Measurements from ENCODE around the gene KRTAP5-3. TPM values are rescaled to one million over a fixed set of nuclear protein-coding genes. Genes with fewer than 3 reads are reported as not detected.

Gene KRTAP5-3
- total and polyA plus RNA-seq, 7 donors = not detected

DNA sequence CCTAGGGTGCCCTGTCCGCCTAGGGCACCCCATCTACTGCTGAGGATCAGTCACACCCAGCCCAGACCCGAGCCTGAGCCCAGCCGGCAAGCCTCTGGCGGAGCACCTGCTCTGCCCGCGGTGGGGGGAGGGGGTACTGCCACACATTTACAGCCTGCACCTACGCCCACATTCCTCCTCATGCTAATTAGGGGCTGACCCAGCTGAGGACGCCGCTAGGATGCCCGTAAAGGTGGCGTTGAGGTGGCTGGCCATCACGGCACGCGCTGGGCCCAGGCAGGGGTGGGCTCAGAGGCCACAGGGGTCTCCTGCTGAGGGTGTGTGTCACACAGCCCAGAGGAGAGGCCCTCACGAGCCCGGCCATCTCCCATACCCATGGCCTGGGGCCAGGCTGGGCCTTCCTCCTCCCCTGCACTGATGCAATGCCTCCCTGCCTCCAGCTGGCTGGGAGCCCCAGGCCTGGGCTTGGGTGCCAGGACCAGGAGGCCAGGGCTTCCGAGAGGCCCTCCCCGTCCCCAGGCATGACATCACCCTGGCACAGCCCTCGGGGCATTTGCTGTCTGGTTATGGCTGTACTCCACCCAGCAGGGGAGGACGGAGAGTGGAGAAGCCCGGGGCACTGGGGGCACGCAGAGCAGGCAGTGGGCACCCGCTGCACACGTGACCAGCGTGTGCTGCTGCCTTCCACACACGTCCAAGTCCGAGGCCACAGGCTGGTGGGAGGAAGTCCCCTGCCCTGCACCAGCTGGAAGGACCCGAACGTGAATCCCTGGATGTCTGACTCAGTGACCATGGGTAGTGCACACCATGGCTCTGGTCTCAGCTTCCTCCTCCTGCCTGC lies 48.9 kb downstream of the KRTAP5-3 start:
- Histone ChIP-seq H3K36me3 (ENCODE audit: insufficient read depth in 1 of 2, low read depth in 1 of 2) (peaks cover 0 to 48% of the 10 kb centered on the region in 2 donors), H3K4me3 (peak overlapping the region; percentile 42), H3K27ac (peak overlapping the region; percentile 89), H3K9me3 (no peaks in the 10 kb centered on the region), H3K27me3 (ENCODE audit: insufficient read depth in 3 of 3, low read length in 2 of 3) (no peaks in the 10 kb centered on the region), H3K4me1 (peaks cover 40% of the 10 kb centered on the region)
- DNase-seq (peak; percentile 94 to 97), ATAC-seq (peak; percentile 90 to 92 (median 92))
- intact Hi-C loops (cut with DNase I) = no loop called here
- WGBS, 3 donors = 19 to 35% (median 22%) methylated on average over 26 to 29 of the region's 29 CpGs
- TF ChIP-seq, protein P1, sequence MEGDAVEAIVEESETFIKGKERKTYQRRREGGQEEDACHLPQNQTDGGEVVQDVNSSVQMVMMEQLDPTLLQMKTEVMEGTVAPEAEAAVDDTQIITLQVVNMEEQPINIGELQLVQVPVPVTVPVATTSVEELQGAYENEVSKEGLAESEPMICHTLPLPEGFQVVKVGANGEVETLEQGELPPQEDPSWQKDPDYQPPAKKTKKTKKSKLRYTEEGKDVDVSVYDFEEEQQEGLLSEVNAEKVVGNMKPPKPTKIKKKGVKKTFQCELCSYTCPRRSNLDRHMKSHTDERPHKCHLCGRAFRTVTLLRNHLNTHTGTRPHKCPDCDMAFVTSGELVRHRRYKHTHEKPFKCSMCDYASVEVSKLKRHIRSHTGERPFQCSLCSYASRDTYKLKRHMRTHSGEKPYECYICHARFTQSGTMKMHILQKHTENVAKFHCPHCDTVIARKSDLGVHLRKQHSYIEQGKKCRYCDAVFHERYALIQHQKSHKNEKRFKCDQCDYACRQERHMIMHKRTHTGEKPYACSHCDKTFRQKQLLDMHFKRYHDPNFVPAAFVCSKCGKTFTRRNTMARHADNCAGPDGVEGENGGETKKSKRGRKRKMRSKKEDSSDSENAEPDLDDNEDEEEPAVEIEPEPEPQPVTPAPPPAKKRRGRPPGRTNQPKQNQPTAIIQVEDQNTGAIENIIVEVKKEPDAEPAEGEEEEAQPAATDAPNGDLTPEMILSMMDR (IDR thresholded peaks at IDR 0.05) = no peak

- H3K9me3 ChIP-seq = no peaks in the 10 kb centered on the region
- intact Hi-C loops (cut with DNase I) = no loop called here
- peaks cover 38% of the 10 kb centered on the region for H3K4me1 ChIP-seq
- no peaks in the 10 kb centered on the region for H3K27me3 ChIP-seq (ENCODE audit: insufficient read depth in 3 of 3, low read length in 2 of 3)
- ATAC-seq (no peak), DNase-seq (no peak)
- peaks cover 0 to 44% of the 10 kb centered on the region in 2 donors for H3K36me3 ChIP-seq (ENCODE audit: insufficient read depth in 1 of 2, low read depth in 1 of 2)
- peak overlapping the region; percentile 89 for H3K27ac ChIP-seq
- WGBS, 3 donors = 48 to 53% (median 49%) methylated on average over 11 to 12 of the region's 12 CpGs
- TF ChIP-seq, protein P1 (IDR thresholded peaks at IDR 0.05) = no peak
- H3K4me3 ChIP-seq = peak overlapping the region; percentile 42
These were observed 49.5 kb downstream of the KRTAP5-3 start for GRCh38 chr11:1558775-1559110.

DNA sequence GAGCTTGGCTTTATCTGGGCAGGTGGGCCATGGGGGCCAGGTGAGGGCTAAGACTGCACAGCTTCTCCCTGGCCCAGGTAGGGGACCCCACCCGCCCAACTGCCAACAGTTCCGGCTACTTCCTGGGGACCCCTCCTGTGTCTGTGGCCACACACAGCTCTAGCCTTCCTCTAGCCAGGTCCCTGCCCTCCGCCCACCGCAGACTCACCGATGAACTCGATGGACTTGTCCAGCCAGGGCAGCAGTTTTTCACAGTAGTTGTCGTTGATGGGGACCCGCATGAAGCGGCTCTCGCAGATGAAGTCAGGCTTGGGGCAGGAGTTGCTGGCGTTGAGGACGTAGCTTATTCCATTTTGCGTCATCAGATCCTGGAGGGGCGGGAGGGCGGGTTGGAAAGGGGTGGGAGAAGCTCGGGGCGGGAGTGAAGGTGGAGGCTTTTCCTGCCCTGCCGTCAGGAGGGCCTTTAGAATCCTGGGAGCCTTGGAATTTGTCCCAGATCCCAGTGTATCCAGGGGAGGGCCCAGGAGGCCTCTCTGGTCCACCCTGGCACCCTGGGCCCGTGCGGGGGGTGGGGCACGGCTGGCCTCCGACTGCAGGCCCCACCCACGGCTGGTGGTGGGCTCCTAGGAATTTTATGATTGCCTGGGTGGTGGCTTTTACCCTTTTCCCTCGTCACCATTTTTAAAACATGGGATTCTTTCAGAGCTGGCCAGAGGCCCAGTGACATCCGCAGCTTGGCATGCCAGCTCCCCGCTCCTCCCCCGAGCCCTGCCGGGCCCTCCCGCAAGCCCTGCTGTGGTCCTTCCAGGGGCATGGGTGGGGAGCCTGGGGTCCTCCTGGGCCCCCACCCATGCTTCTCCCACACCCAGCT lies 50.1 kb downstream of the KRTAP5-3 start:
- Histone ChIP-seq H3K4me3 (peak overlapping the region; percentile 36), H3K9me3 (no peaks in the 10 kb centered on the region), H3K27ac (peak overlapping the region; percentile 89), H3K36me3 (ENCODE audit: insufficient read depth in 1 of 2, low read depth in 1 of 2) (peaks cover 0 to 38% of the 10 kb centered on the region in 2 donors), H3K27me3 (ENCODE audit: insufficient read depth in 3 of 3, low read length in 2 of 3) (no peaks in the 10 kb centered on the region), H3K4me1 (peaks cover 41% of the 10 kb centered on the region)
- peak; percentile 64 to 65 for DNase-seq
- ATAC-seq = no peak
- TF ChIP-seq, protein P1 (IDR thresholded peaks at IDR 0.05) = no peak
- intact Hi-C loops (cut with DNase I) = no loop called here
- 51 to 63% (median 55%) methylated on average over 29 of the region's 29 CpGs for WGBS, 3 donors

Other genes starting within 250 kb of the KRTAP5-3 start
- gene BRSK2, start 218.5 kb downstream of the KRTAP5-3 start, total RNA-seq = under 1 TPM; 0.19 to 0.47 (median 0.29) TPM
- gene BRSK2, start 218.5 kb downstream of the KRTAP5-3 start, polyA plus RNA-seq = under 1 TPM; 0.26 to 0.78 (median 0.44) TPM
- gene MOB2, start 121.7 kb downstream of the KRTAP5-3 start, total RNA-seq = 10 to 100 TPM; 44.5 to 58.7 (median 52.4) TPM
- gene MOB2, start 121.7 kb downstream of the KRTAP5-3 start, polyA plus RNA-seq = 10 to 100 TPM; 52.6 to 75.1 (median 74.2) TPM
- gene DUSP8, start 36.2 kb downstream of the KRTAP5-3 start, total RNA-seq = 10 to 100 TPM in 3 of 4 donors, 1 to 10 TPM in 1; 9.9 to 15.2 (median 14.0) TPM
- gene DUSP8, start 36.2 kb downstream of the KRTAP5-3 start, polyA plus RNA-seq = 1 to 10 TPM; 1.0 to 4.4 (median 3.5) TPM
- gene KRTAP5-1, start 23.2 kb downstream of the KRTAP5-3 start, total RNA-seq = not detected
- gene KRTAP5-1, start 23.2 kb downstream of the KRTAP5-3 start, polyA plus RNA-seq = not detected
- not detected for gene KRTAP5-2, start 10.2 kb downstream of the KRTAP5-3 start, total RNA-seq
- gene KRTAP5-2, start 10.2 kb downstream of the KRTAP5-3 start, polyA plus RNA-seq = not detected
- gene KRTAP5-4, start 13.7 kb upstream of the KRTAP5-3 start, total RNA-seq = not detected
- gene KRTAP5-4, start 13.7 kb upstream of the KRTAP5-3 start, polyA plus RNA-seq = not detected
- not detected for gene KRTAP5-5, start 21.3 kb upstream of the KRTAP5-3 start, total RNA-seq
- gene KRTAP5-5, start 21.3 kb upstream of the KRTAP5-3 start, polyA plus RNA-seq = not detected
- not detected for gene KRTAP5-6, start 88.7 kb upstream of the KRTAP5-3 start, total RNA-seq
- not detected for gene KRTAP5-6, start 88.7 kb upstream of the KRTAP5-3 start, polyA plus RNA-seq
- 1 to 10 TPM; 1.6 to 6.1 (median 2.7) TPM for gene IFITM10, start 142.1 kb upstream of the KRTAP5-3 start, total RNA-seq
- gene IFITM10, start 142.1 kb upstream of the KRTAP5-3 start, polyA plus RNA-seq = 1 to 10 TPM in 1 of 3 donors, under 1 TPM in 2; 0.70 to 1.2 (median 0.83) TPM
- 100 to 1,000 TPM; 343 to 950 (median 608) TPM for gene CTSD, start 155.5 kb upstream of the KRTAP5-3 start, total RNA-seq
- 1,000 to 10,000 TPM in 2 of 3 donors, 100 to 1,000 TPM in 1; 674 to 1,317 (median 1,217) TPM for gene CTSD, start 155.5 kb upstream of the KRTAP5-3 start, polyA plus RNA-seq
- under 1 TPM in 1 of 4 donors, not detected in 3; 0.28 TPM for gene SYT8, start 226.5 kb upstream of the KRTAP5-3 start, total RNA-seq
- gene SYT8, start 226.5 kb upstream of the KRTAP5-3 start, polyA plus RNA-seq = under 1 TPM in 2 of 3 donors, not detected in 1; 0.04 to 0.06 TPM
- 1,000 to 10,000 TPM in 3 of 4 donors, 100 to 1,000 TPM in 1; 985 to 3,047 (median 2,750) TPM for gene TNNI2, start 230.5 kb upstream of the KRTAP5-3 start, total RNA-seq
- gene TNNI2, start 230.5 kb upstream of the KRTAP5-3 start, polyA plus RNA-seq = 1,000 to 10,000 TPM; 1,614 to 6,537 (median 3,259) TPM
- gene LSP1, start 244.6 kb upstream of the KRTAP5-3 start, total RNA-seq = 10 to 100 TPM; 14.4 to 27.1 (median 19.1) TPM
- 10 to 100 TPM in 1 of 3 donors, 1 to 10 TPM in 2; 7.5 to 11.5 (median 9.4) TPM for gene LSP1, start 244.6 kb upstream of the KRTAP5-3 start, polyA plus RNA-seq